Measurements from ENCODE around the gene TJP3.

The TJP3 gene

DNA sequence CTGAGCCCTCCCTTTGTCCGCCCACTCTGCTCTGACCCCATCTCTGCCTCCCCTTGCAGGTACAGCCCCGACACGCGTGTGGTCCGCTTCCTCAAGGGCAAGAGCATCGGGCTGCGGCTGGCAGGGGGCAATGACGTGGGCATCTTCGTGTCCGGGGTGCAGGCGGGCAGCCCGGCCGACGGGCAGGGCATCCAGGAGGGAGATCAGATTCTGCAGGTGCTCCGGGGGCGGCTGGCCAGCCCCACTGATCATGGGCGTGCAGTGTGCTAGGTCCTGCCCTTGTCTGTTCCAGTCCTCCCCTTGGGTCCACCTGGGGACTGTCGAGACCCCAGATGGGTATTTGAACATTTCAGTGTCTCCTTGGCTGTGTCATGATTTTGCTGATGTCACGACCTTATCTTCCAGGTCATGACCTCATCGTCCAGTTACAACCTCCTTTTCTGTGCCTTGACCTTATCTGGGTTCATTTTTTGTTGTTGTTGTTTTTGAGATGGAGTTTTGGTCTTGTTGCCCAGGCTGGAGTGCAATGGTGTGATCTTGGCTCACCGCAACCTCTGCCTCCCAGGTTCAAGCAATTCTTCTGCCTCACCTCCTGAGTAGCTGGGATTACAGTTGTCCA lies 28.0 kb downstream of the TJP3 start:
- H3K36me3 ChIP-seq (ENCODE audit: low read length), result no peaks in the 10 kb centered on the region
- no peaks in the 10 kb centered on the region for H3K9me2 ChIP-seq (replicated peaks; ENCODE audit: insufficient read depth, low read length)
- H3F3A ChIP-seq (ENCODE audit: insufficient read depth), result no peaks in the 10 kb centered on the region
- H2AFZ ChIP-seq (ENCODE audit: low read depth, low read length, severe bottlenecking), result no peak overlapping the region
- no peaks in the 10 kb centered on the region for H3K27me3 ChIP-seq (ENCODE audit: low read length)
- no peak overlapping the region for H3K4me3 ChIP-seq (ENCODE audit: insufficient read depth, low read length, poor library complexity, severe bottlenecking)
- H4K20me1 ChIP-seq (ENCODE audit: low read depth, low read length), result no peaks in the 10 kb centered on the region
- H3K79me2 ChIP-seq (ENCODE audit: insufficient read depth, low read length), result no peaks in the 10 kb centered on the region
- H3K27ac ChIP-seq (ENCODE audit: low read depth, low read length), result no peak overlapping the region
- TF ChIP-seq, protein P1, sequence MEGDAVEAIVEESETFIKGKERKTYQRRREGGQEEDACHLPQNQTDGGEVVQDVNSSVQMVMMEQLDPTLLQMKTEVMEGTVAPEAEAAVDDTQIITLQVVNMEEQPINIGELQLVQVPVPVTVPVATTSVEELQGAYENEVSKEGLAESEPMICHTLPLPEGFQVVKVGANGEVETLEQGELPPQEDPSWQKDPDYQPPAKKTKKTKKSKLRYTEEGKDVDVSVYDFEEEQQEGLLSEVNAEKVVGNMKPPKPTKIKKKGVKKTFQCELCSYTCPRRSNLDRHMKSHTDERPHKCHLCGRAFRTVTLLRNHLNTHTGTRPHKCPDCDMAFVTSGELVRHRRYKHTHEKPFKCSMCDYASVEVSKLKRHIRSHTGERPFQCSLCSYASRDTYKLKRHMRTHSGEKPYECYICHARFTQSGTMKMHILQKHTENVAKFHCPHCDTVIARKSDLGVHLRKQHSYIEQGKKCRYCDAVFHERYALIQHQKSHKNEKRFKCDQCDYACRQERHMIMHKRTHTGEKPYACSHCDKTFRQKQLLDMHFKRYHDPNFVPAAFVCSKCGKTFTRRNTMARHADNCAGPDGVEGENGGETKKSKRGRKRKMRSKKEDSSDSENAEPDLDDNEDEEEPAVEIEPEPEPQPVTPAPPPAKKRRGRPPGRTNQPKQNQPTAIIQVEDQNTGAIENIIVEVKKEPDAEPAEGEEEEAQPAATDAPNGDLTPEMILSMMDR (IDR thresholded peaks at IDR 0.05; ENCODE audit: insufficient read depth, low read length, poor library complexity, severe bottlenecking), result no peak
- no peak overlapping the region for H3K9ac ChIP-seq (ENCODE audit: low read length)
- H3K4me2 ChIP-seq (ENCODE audit: low read depth, low read length, poor library complexity, severe bottlenecking), result no peak overlapping the region
- H3K9me3 ChIP-seq (ENCODE audit: insufficient read depth, low read length), result no peaks in the 10 kb centered on the region

DNA sequence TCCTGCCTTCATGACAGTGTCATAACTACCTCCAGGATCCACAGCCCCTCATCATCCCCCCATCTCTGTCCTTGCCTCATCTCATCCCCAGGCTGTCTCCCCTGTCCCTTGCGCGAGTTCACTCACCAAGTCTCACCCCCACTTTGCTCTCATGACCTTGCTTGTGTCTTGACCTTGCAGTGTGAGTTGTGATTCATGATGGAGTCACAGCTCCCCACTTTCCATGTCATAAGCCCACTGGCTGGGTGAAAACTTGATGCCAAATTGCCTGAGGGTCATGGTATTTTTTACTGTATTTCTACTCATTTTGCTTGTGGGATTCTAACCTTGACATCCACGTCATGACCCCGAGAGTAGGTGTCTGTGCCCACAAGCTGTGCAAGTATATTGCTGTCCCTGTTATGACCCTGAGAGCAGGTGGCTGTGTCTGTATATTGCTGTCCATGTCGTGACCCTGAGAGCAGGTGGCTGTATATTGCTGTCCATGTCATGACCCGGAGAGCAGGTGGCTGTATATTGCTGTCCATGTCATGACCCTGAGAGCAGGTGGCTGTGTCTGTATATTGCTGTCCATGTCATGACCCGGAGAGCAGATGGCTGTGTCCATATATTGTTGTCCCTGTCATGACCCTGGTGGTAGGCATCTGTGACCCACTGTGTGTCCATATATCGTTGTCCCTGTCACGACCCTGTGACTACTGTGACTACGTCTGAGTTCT lies 29.5 kb downstream of the TJP3 start:
- Histone ChIP-seq H3K9me2 (replicated peaks; ENCODE audit: insufficient read depth, low read length) (no peaks in the 10 kb centered on the region), H3K27me3 (ENCODE audit: low read length) (no peaks in the 10 kb centered on the region), H3K9ac (ENCODE audit: low read length) (no peak overlapping the region), H2AFZ (ENCODE audit: low read depth, low read length, severe bottlenecking) (no peak overlapping the region), H3K27ac (ENCODE audit: low read depth, low read length) (no peak overlapping the region), H3K9me3 (ENCODE audit: insufficient read depth, low read length) (no peaks in the 10 kb centered on the region), H3K79me2 (ENCODE audit: insufficient read depth, low read length) (no peaks in the 10 kb centered on the region), H3K4me3 (ENCODE audit: insufficient read depth, low read length, poor library complexity, severe bottlenecking) (no peak overlapping the region), H3F3A (ENCODE audit: insufficient read depth) (no peaks in the 10 kb centered on the region), H3K36me3 (ENCODE audit: low read length) (no peaks in the 10 kb centered on the region), H3K4me2 (ENCODE audit: low read depth, low read length, poor library complexity, severe bottlenecking) (no peak overlapping the region), H4K20me1 (ENCODE audit: low read depth, low read length) (no peaks in the 10 kb centered on the region)
- no peak for TF ChIP-seq EZH2phosphoT487 (conservative IDR thresholded peaks at IDR 0.05; ENCODE audit: low read length)
- TF ChIP-seq, protein P1 (IDR thresholded peaks at IDR 0.05; ENCODE audit: insufficient read depth, low read length, poor library complexity, severe bottlenecking), result no peak

DNA sequence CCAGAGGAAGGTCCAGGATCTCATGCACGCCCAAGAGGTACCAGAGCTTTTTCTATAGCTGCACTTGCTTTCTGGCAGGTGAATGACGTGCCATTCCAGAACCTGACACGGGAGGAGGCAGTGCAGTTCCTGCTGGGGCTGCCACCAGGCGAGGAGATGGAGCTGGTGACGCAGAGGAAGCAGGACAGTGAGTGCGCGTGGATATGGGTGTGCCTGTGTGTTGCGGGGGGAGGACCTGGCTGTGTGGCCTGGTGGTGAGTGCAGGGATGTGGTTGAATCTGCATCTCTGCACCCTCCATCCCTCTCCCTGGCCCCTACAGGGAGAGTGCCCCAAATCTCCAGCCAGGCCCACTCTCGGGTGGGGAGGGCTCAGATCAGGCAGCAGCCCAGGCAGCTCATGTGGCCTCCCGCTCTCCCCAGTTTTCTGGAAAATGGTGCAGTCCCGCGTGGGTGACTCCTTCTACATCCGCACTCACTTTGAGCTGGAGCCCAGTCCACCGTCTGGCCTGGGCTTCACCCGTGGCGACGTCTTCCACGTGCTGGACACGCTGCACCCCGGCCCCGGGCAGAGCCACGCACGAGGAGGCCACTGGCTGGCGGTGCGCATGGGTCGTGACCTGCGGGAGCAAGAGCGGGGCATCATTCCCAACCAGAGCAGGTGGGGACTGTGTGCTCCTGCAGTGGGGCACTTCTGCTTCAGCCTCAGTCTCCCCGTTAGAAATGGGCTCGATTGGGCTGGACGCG lies 30.5 kb downstream of the TJP3 start:
- no peak overlapping the region for H3K4me3 ChIP-seq (ENCODE audit: insufficient read depth, low read length, poor library complexity, severe bottlenecking)

More for the DNA sequence above, 30.5 kb downstream of the TJP3 start:
- Histone ChIP-seq H3F3A (ENCODE audit: insufficient read depth) (no peaks in the 10 kb centered on the region), H3K9me2 (replicated peaks; ENCODE audit: insufficient read depth, low read length) (no peaks in the 10 kb centered on the region), H3K9ac (ENCODE audit: low read length) (no peak overlapping the region), H3K79me2 (ENCODE audit: insufficient read depth, low read length) (no peaks in the 10 kb centered on the region), H3K27ac (ENCODE audit: low read depth, low read length) (no peak overlapping the region), H4K20me1 (ENCODE audit: low read depth, low read length) (no peaks in the 10 kb centered on the region), H3K4me2 (ENCODE audit: low read depth, low read length, poor library complexity, severe bottlenecking) (no peak overlapping the region), H2AFZ (ENCODE audit: low read depth, low read length, severe bottlenecking) (no peak overlapping the region), H3K36me3 (ENCODE audit: low read length) (no peaks in the 10 kb centered on the region), H3K9me3 (ENCODE audit: insufficient read depth, low read length) (no peaks in the 10 kb centered on the region), H3K27me3 (ENCODE audit: low read length) (no peaks in the 10 kb centered on the region)
- TF ChIP-seq, protein P1 (IDR thresholded peaks at IDR 0.05; ENCODE audit: insufficient read depth, low read length, poor library complexity, severe bottlenecking), result no peak
- TF ChIP-seq EZH2phosphoT487 (conservative IDR thresholded peaks at IDR 0.05; ENCODE audit: low read length), result no peak
